Lung (tissue), 12 donors: ENCODE measurements around the gene NR2E1. TPM values are rescaled to one million over a fixed set of nuclear protein-coding genes. Genes with fewer than 3 reads are reported as not detected.

Source experiments
- ATAC-seq: fragments of 200-7000 bp; cut with Tn5 transposase; one replicate; pipeline ENCODE4 v1.9.1; 2020; ENCODE audit warnings: moderate number of reproducible peaks; ENCODE audit not compliant: insufficient read depth, low FRiP score
- DNase-seq, 3 donors: peaks; one replicate each; pipeline ENCODE4 v3.0.0-alpha.2; 2013 to 2017
- H3K27ac ChIP-seq, 2 donors: one replicate each; pipeline ENCODE4 v1.5.1; 2013; ENCODE audit warnings: mild to moderate bottlenecking in 2 of 2, moderate library complexity in 2 of 2, control low read depth in 1 of 2, inconsistent platforms in 1 of 2, low read depth in 1 of 2, low read length in 1 of 2
- H3K27me3 ChIP-seq, 3 donors: one replicate each; pipeline ENCODE4 v1.5.1; 2013; ENCODE audit warnings: low read length in 2 of 3; ENCODE audit not compliant: control insufficient read depth in 3 of 3, insufficient read depth in 3 of 3
- H3K36me3 ChIP-seq, 4 donors: one replicate each; pipeline ENCODE4 v1.5.1; 2013; ENCODE audit warnings: low read length in 4 of 4, mild to moderate bottlenecking in 1 of 4, moderate library complexity in 1 of 4; ENCODE audit not compliant: control insufficient read depth in 4 of 4, insufficient read depth in 4 of 4
- H3K4me1 ChIP-seq, 5 donors: one replicate each; pipeline ENCODE4 v1.5.1; 2013; ENCODE audit warnings: low read length in 5 of 5, mild to moderate bottlenecking in 2 of 5, moderate library complexity in 1 of 5; ENCODE audit not compliant: control insufficient read depth in 5 of 5, insufficient read depth in 5 of 5
- H3K4me3 ChIP-seq: one replicate; pipeline ENCODE4 v1.5.1; 2013; ENCODE audit warnings: mild to moderate bottlenecking, control low read depth, moderate library complexity
- H3K9ac ChIP-seq, 2 donors: one replicate each; pipeline ENCODE4 v1.5.1; 2013; ENCODE audit warnings: low read length in 2 of 2, control low read depth in 1 of 2; ENCODE audit not compliant: insufficient read depth in 1 of 2
- H3K9me3 ChIP-seq, 4 donors: one replicate each; pipeline ENCODE4 v1.5.1; 2013; ENCODE audit warnings: low read length in 3 of 4, mild to moderate bottlenecking in 1 of 4, moderate library complexity in 1 of 4; ENCODE audit not compliant: control insufficient read depth in 4 of 4, insufficient read depth in 3 of 4
- CTCF ChIP-seq: IDR thresholded peaks from 2 replicates; pipeline ENCODE4 v1.5.1; 2012; ENCODE audit warnings: mild to moderate bottlenecking; ENCODE audit errors: control extremely low read depth, extremely low read depth
- WGBS, 2 donors: extraction: QIAGEN DNeasy Blood & Tissue Kit; methylation state at CpG; one replicate each; pipeline ENCODE4 v1.1.7; 2013; 5-methylcytosine and 5-hydroxymethylcytosine counted together
- polyA plus RNA-seq, 2 donors: library from polyadenylated mRNA; stranded (reverse); fragments of 200-250 nt; gene quantifications; one replicate each; pipeline ENCODE4 v1.2.1, GENCODE V29; 2013
- total RNA-seq, 2 donors: library from RNA; depleted of rRNA in 1 of 2; stranded (reverse); fragments of >200 nt in 1 of 2; gene quantifications; one replicate each; pipeline ENCODE4 v1.2.1, GENCODE V29; 2014 to 2021
- donor health status: control.
- donor health status: control.
- donor health status: Bipolar disorder and iron deficiency.
- donor health status: healthy.
- donor health status: DM: yes; HTN: yes; CAD: no.

NR2E1 gene
- total and polyA plus RNA-seq, 4 donors: 0.01 TPM; not detected in 3

GRCh38 chr6:108163644-108164542 lies 1.9 kb upstream of the NR2E1 start:
- WGBS, 2 donors: 6 to 8% methylated on average over 41 of the region's 41 CpGs
- no peak overlapping the region for H3K27ac ChIP-seq
- peaks cover 0 to 40% (median 7%) of the 10 kb centered on the region in 5 donors for H3K4me1 ChIP-seq
- H3K9me3 ChIP-seq: peaks cover 0 to 5% (median 0%) of the 10 kb centered on the region in 4 donors
- TF ChIP-seq CTCF: no peak
- H3K27me3 ChIP-seq: peaks cover 15 to 97% (median 94%) of the 10 kb centered on the region in 3 donors
- no peak overlapping the region for H3K4me3 ChIP-seq
- H3K9ac ChIP-seq: no peak overlapping the region
- ATAC-seq (no peak), DNase-seq (no peak)
- H3K36me3 ChIP-seq: no peaks in the 10 kb centered on the region

DNA sequence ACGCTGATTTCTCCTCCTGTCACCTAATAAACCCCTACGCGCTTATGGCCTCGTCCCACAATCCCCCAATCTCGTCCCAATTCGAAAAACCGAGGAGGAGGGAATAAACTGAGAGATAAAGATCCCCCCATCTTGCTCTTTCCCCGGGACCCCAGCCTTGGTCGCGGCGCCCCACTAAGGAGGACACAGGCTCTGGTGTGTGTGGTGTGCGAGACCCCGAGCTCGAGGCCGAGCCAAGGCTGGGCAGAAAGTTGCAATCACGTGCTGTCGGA lies 1.3 kb upstream of the NR2E1 start:
- Histone ChIP-seq H3K4me1 (peaks cover 0 to 40% (median 7%) of the 10 kb centered on the region in 5 donors), H3K9me3 (peaks cover 0 to 5% (median 0%) of the 10 kb centered on the region in 4 donors), H3K36me3 (no peaks in the 10 kb centered on the region), H3K9ac (no peak overlapping the region), H3K27ac (no peak overlapping the region), H3K27me3 (peaks cover 15 to 97% (median 94%) of the 10 kb centered on the region in 3 donors), H3K4me3 (no peak overlapping the region)
- WGBS, 2 donors: 2 to 4% methylated on average over 17 of the region's 17 CpGs
- DNase-seq (no peak), ATAC-seq (no peak)
- no peak for TF ChIP-seq CTCF

- peaks cover 0 to 40% (median 7%) of the 10 kb centered on the region in 5 donors for H3K4me1 ChIP-seq
- 6 to 8% methylated on average over 68 to 69 of the region's 69 CpGs for WGBS, 2 donors
Observed at GRCh38 chr6:108164815-108165706, 761 bp upstream of the NR2E1 start.

More at GRCh38 chr6:108164815-108165706, 761 bp upstream of the NR2E1 start:
- no peak overlapping the region for H3K4me3 ChIP-seq
- no peak overlapping the region for H3K9ac ChIP-seq
- peaks cover 0 to 5% (median 0%) of the 10 kb centered on the region in 4 donors for H3K9me3 ChIP-seq
- TF ChIP-seq CTCF: no peak
- H3K27ac ChIP-seq: no peak overlapping the region
- ATAC-seq: no peak
- DNase-seq: no peak
- H3K27me3 ChIP-seq: peaks cover 15 to 94% (median 92%) of the 10 kb centered on the region in 3 donors
- no peaks in the 10 kb centered on the region for H3K36me3 ChIP-seq
